ENCODE data around the gene METTL25. TPM values are rescaled to one million over a fixed set of nuclear protein-coding genes. Genes with fewer than 3 reads are reported as not detected.

Gene METTL25
- total RNA-seq, 1 donor from 2014 or later, result 8.8 TPM

GRCh38 chr12:82366197-82366596 is 7.9 kb downstream of the METTL25 start:
- H3K4me1 Mint-ChIP-seq (ENCODE audit: unreplicated experiment), result peaks cover 7% of the 10 kb centered on the region
- H3K9me3 Mint-ChIP-seq (ENCODE audit: unreplicated experiment), result peaks cover 7% of the 10 kb centered on the region
- TF ChIP-seq, protein P1, sequence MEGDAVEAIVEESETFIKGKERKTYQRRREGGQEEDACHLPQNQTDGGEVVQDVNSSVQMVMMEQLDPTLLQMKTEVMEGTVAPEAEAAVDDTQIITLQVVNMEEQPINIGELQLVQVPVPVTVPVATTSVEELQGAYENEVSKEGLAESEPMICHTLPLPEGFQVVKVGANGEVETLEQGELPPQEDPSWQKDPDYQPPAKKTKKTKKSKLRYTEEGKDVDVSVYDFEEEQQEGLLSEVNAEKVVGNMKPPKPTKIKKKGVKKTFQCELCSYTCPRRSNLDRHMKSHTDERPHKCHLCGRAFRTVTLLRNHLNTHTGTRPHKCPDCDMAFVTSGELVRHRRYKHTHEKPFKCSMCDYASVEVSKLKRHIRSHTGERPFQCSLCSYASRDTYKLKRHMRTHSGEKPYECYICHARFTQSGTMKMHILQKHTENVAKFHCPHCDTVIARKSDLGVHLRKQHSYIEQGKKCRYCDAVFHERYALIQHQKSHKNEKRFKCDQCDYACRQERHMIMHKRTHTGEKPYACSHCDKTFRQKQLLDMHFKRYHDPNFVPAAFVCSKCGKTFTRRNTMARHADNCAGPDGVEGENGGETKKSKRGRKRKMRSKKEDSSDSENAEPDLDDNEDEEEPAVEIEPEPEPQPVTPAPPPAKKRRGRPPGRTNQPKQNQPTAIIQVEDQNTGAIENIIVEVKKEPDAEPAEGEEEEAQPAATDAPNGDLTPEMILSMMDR (IDR thresholded peaks at IDR 0.05), result no peak
- H3K27me3 Mint-ChIP-seq (ENCODE audit: unreplicated experiment), result no peaks in the 10 kb centered on the region
- DNase-seq (ENCODE audit: extremely low spot score, unreplicated experiment), result no peak
- H3K27ac Mint-ChIP-seq (ENCODE audit: unreplicated experiment), result no peak overlapping the region
- H3K36me3 Mint-ChIP-seq (ENCODE audit: unreplicated experiment), result peaks cover 6% of the 10 kb centered on the region
- no peak overlapping the region for H3K4me3 Mint-ChIP-seq (ENCODE audit: unreplicated experiment)

DNA sequence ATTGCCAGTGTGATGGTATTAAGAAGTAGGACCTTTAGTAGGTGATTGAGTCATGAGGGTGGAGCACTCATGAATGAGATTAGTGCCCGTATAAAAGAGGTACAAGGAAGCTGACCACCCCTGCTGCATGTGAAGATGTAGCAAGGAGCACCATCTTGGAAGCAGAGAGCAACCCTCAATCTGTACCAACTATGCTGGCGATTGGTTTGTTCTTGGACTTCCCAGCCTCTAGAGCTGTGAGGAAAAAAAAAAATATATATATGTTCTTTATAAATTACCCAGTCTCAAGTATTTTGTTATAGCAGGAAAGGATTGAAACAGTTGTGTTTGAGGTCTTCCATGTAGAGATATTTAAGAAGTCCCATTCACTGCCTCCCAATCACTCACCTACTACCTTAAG is 16.9 kb downstream of the METTL25 start:
- Mint-ChIP-seq H3K9me3 (ENCODE audit: unreplicated experiment) (peaks cover 15% of the 10 kb centered on the region), H3K36me3 (ENCODE audit: unreplicated experiment) (peaks cover 13% of the 10 kb centered on the region), H3K27me3 (ENCODE audit: unreplicated experiment) (no peaks in the 10 kb centered on the region), H3K4me3 (ENCODE audit: unreplicated experiment) (no peak overlapping the region), H3K4me1 (ENCODE audit: unreplicated experiment) (no peaks in the 10 kb centered on the region), H3K27ac (ENCODE audit: unreplicated experiment) (no peak overlapping the region)
- DNase-seq (ENCODE audit: extremely low spot score, unreplicated experiment), result no peak
- TF ChIP-seq, protein P1 (IDR thresholded peaks at IDR 0.05), result no peak

- Mint-ChIP-seq H3K4me3 (ENCODE audit: unreplicated experiment) (no peak overlapping the region), H3K27ac (ENCODE audit: unreplicated experiment) (no peak overlapping the region), H3K36me3 (ENCODE audit: unreplicated experiment) (peaks cover 6% of the 10 kb centered on the region), H3K4me1 (ENCODE audit: unreplicated experiment) (no peaks in the 10 kb centered on the region), H3K27me3 (ENCODE audit: unreplicated experiment) (no peaks in the 10 kb centered on the region), H3K9me3 (ENCODE audit: unreplicated experiment) (peaks cover 9% of the 10 kb centered on the region)
- no peak for DNase-seq (ENCODE audit: extremely low spot score, unreplicated experiment)
- TF ChIP-seq, protein P1 (IDR thresholded peaks at IDR 0.05), result no peak
Measured at GRCh38 chr12:82378997-82379396, 20.7 kb downstream of the METTL25 start.

GRCh38 chr12:82383930-82384552 is 25.7 kb downstream of the METTL25 start:
- Mint-ChIP-seq H3K27ac (ENCODE audit: unreplicated experiment) (no peak overlapping the region), H3K4me1 (ENCODE audit: unreplicated experiment) (no peaks in the 10 kb centered on the region), H3K4me3 (ENCODE audit: unreplicated experiment) (no peak overlapping the region), H3K27me3 (ENCODE audit: unreplicated experiment) (no peaks in the 10 kb centered on the region), H3K9me3 (ENCODE audit: unreplicated experiment) (no peaks in the 10 kb centered on the region), H3K36me3 (ENCODE audit: unreplicated experiment) (no peaks in the 10 kb centered on the region)
- DNase-seq (ENCODE audit: extremely low spot score, unreplicated experiment), result no peak
- TF ChIP-seq, protein P1 (IDR thresholded peaks at IDR 0.05), result peak; percentile 63

GRCh38 chr12:82398879-82399278 is 40.5 kb downstream of the METTL25 start:
- no peak overlapping the region for H3K27ac Mint-ChIP-seq (ENCODE audit: unreplicated experiment)
- DNase-seq (ENCODE audit: extremely low spot score, unreplicated experiment), result no peak
- peaks cover 11% of the 10 kb centered on the region for H3K36me3 Mint-ChIP-seq (ENCODE audit: unreplicated experiment)
- TF ChIP-seq, protein P1 (IDR thresholded peaks at IDR 0.05), result no peak
- no peaks in the 10 kb centered on the region for H3K27me3 Mint-ChIP-seq (ENCODE audit: unreplicated experiment)
- no peaks in the 10 kb centered on the region for H3K9me3 Mint-ChIP-seq (ENCODE audit: unreplicated experiment)
- no peaks in the 10 kb centered on the region for H3K4me1 Mint-ChIP-seq (ENCODE audit: unreplicated experiment)
- no peak overlapping the region for H3K4me3 Mint-ChIP-seq (ENCODE audit: unreplicated experiment)

Measured in osteocyte (in vitro differentiated cells).